ENCODE results near the gene YAF2.
"Not testable (repeated sequence)": the region's sequence is repeated elsewhere in the genome, so short reads cannot be mapped to it uniquely, and the experiment has no call there.

The YAF2 gene

DNA sequence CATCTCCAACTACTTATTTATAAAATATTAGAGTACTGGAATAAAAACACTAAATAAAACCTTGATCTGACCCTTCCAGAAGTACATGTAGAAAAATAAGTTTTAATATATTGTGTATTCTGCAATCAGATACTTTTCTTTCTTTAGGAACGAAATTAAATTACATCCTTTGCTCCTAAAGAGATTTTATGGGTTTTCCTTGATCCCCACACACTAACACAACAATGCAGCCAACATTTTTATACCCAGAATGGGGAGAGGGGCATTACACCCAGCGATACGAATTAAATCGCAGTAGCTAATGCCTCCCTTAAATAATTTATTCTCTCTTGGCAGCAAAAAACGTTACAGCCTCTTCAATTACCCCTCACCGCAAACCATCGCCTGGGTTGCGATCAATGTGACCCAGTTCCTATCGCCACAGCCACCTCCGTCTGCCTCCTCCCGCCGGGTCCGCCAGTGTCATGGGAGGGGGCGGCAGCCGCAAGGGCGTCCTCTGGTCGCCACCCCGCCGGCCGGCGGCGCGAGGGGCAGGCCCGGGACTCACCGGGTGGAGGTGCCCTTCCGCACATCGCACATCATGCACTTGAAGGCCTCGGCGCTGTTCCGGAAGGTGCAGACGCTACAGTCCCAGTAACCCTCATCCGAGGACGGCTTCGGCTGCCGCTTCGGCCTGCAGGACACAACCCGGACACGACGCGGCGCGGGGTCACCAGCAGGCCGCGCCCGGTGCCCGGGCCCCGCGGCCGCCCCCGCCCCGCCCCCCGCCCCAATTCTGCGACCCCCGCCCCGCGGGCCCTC is 796 bp downstream of the YAF2 start:
- H3K4me1 ChIP-seq (ENCODE audit: control insufficient read depth in 1 of 2, insufficient read depth in 1 of 2, low read depth in 1 of 2, low read length in 1 of 2), result peaks cover 18 to 20% of the 10 kb centered on the region in 2 experiments
- H3K9me3 ChIP-seq, result no peaks in the 10 kb centered on the region
- H3K27me3 ChIP-seq, result peaks cover 5% of the 10 kb centered on the region
- H3K4me3 ChIP-seq (ENCODE audit: low read depth in 1 of 2, low read length in 1 of 2), result peak overlapping the region; percentile 63 to 83
- TF ChIP-seq, protein P1, sequence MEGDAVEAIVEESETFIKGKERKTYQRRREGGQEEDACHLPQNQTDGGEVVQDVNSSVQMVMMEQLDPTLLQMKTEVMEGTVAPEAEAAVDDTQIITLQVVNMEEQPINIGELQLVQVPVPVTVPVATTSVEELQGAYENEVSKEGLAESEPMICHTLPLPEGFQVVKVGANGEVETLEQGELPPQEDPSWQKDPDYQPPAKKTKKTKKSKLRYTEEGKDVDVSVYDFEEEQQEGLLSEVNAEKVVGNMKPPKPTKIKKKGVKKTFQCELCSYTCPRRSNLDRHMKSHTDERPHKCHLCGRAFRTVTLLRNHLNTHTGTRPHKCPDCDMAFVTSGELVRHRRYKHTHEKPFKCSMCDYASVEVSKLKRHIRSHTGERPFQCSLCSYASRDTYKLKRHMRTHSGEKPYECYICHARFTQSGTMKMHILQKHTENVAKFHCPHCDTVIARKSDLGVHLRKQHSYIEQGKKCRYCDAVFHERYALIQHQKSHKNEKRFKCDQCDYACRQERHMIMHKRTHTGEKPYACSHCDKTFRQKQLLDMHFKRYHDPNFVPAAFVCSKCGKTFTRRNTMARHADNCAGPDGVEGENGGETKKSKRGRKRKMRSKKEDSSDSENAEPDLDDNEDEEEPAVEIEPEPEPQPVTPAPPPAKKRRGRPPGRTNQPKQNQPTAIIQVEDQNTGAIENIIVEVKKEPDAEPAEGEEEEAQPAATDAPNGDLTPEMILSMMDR (IDR thresholded peaks at IDR 0.05), result peak; percentile 59
- H3K27ac ChIP-seq, result peak overlapping the region; percentile 94
- peaks cover 9% of the 10 kb centered on the region for H3K36me3 ChIP-seq

DNA sequence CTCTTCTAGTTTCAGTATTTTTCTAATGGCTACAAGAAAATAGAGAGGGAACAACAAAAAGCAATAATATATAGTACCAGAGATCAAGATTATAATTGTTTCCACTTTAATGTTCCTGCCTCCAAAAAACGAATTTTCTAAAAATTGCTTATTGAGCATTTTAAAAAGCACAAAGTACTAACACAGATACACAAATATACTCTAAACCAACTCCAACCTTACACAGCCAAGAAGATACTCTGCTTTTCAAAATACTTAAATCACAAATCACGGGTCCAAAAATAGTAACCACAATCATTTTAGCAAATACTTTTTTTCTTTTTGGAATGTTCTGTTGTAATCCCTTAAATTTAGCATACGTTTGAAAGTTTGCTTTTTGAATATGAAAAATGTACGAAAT is 2.0 kb downstream of the YAF2 start:
- no peaks in the 10 kb centered on the region for H3K9me3 ChIP-seq
- TF ChIP-seq, protein P1 (IDR thresholded peaks at IDR 0.05), result no peak
- peaks cover 9% of the 10 kb centered on the region for H3K36me3 ChIP-seq
- no peak overlapping the region for H3K4me3 ChIP-seq (ENCODE audit: low read depth in 1 of 2, low read length in 1 of 2)
- H3K4me1 ChIP-seq (ENCODE audit: control insufficient read depth in 1 of 2, insufficient read depth in 1 of 2, low read depth in 1 of 2, low read length in 1 of 2), result peaks cover 18 to 20% of the 10 kb centered on the region in 2 experiments
- no peak overlapping the region for H3K27ac ChIP-seq
- H3K27me3 ChIP-seq, result peaks cover 5% of the 10 kb centered on the region

DNA sequence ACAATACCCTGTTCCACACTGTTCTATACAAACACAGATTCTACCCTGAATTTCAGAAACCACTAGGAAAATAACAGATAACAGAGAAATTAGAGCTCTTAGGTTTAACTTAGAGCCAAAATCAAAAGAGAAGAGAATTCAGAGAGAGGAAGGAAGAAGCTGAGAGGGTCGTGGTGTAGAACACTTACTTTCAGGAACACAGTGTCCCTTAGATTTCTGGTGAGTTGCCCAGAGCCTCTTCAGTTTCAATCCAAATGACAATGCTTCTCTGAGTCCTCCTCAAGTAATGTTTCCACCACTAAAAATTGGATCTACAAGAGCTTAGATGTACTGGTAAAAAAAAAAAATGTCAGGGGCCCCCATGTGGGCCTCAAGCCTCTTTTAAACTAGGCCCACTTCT is 2.6 kb downstream of the YAF2 start:
- TF ChIP-seq, protein P1 (IDR thresholded peaks at IDR 0.05), result no peak
- peaks cover 9% of the 10 kb centered on the region for H3K36me3 ChIP-seq
- peaks cover 5% of the 10 kb centered on the region for H3K27me3 ChIP-seq
- peaks cover 18 to 20% of the 10 kb centered on the region in 2 experiments for H3K4me1 ChIP-seq (ENCODE audit: control insufficient read depth in 1 of 2, insufficient read depth in 1 of 2, low read depth in 1 of 2, low read length in 1 of 2)
- no peaks in the 10 kb centered on the region for H3K9me3 ChIP-seq
- H3K4me3 ChIP-seq (ENCODE audit: low read depth in 1 of 2, low read length in 1 of 2), result no peak overlapping the region
- H3K27ac ChIP-seq, result no peak overlapping the region

DNA sequence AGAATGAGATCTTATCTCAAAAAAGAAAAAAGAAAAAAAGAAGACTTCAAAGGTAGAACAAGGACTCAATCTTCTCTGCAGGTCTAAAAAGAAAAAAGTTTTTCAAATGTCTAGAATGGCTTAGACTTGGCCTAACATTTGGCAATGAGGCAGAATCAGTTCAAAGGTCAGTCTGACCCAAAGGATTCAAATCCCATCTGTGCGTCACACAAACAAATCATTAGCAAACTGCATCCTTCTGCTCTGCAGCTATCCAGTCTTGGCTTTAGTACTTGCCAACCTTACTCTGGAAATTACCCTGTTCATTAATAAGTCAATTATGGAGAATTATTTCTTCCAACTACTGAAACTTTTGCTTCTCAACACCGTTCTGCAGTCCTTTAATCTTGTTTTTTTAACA is 3.1 kb downstream of the YAF2 start:
- H3K4me1 ChIP-seq (ENCODE audit: control insufficient read depth in 1 of 2, insufficient read depth in 1 of 2, low read depth in 1 of 2, low read length in 1 of 2), result peaks cover 18 to 20% of the 10 kb centered on the region in 2 experiments
- H3K27me3 ChIP-seq, result peaks cover 5% of the 10 kb centered on the region
- H3K9me3 ChIP-seq, result no peaks in the 10 kb centered on the region
- H3K36me3 ChIP-seq, result peaks cover 9% of the 10 kb centered on the region
- TF ChIP-seq, protein P1 (IDR thresholded peaks at IDR 0.05), result no peak
- H3K27ac ChIP-seq, result no peak overlapping the region
- no peak overlapping the region for H3K4me3 ChIP-seq (ENCODE audit: low read depth in 1 of 2, low read length in 1 of 2)

DNA sequence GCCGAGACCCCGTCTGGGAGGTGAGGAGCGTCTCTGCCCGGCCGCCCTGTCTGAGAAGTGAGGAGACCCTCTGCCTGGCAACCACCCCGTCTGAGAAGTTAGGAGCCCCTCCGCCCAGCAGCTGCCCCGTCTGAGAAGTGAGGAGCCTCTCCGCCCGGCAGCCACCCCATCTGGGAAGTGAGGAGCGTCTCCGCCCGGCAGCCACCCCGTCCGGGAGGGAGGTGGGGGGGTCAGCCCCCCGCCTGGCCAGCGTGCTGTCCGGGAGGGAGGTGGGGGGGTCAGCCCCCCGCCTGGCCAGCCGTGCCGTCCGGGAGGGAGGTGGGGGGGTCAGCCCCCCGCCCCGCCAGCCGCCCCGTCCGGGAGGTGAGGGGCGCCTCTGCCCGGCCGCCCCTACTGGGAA is 10.5 kb downstream of the YAF2 start:
- not testable (repeated sequence) for H3K36me3 ChIP-seq; H3K9me3 ChIP-seq; H3K27ac ChIP-seq; H3K4me3 ChIP-seq (ENCODE audit: low read depth in 1 of 2, low read length in 1 of 2); H3K4me1 ChIP-seq (ENCODE audit: control insufficient read depth in 1 of 2, insufficient read depth in 1 of 2, low read depth in 1 of 2, low read length in 1 of 2); H3K27me3 ChIP-seq

DNA sequence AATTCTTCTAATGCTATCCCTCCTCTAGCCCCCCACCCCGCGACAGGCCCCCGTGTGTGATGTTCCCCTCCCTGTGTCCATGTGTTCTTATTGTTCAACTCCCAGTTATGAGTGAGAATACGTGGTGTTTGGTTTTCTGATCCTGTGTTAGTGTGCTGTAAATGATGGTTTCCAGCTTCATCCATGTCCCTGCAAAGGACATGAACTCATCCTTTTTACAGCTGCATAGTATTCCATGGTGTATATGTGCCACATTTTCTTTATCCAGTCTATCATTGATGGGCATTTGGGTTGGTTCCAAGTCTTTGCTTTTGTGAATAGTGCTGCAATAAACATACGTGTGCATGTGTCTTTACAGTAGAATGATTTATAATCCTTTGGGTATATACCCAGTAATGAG is 13.5 kb downstream of the YAF2 start:
- not testable (repeated sequence) for H3K27ac ChIP-seq; H3K9me3 ChIP-seq; H3K4me3 ChIP-seq (ENCODE audit: low read depth in 1 of 2, low read length in 1 of 2); H3K36me3 ChIP-seq; H3K27me3 ChIP-seq; H3K4me1 ChIP-seq (ENCODE audit: control insufficient read depth in 1 of 2, insufficient read depth in 1 of 2, low read depth in 1 of 2, low read length in 1 of 2)

Data from neutrophil (primary cell).